T-helper 17 cell (primary cell): ENCODE results near the gene C22orf39. TPM values are rescaled to one million over a fixed set of nuclear protein-coding genes. Genes with fewer than 3 reads are reported as not detected.

ENCODE experiments used
- ATAC-seq: fragments of 150-1000 bp; cut with Tn5 transposase; 2 replicates; pipeline ENCODE4 v1.10.0; 2021; ENCODE audit warnings: mild to moderate bottlenecking, moderate library complexity
- DNase-seq, 3 donors: peaks; one replicate each; pipeline versions ENCODE4 v3.0.0 to v3.0.0-alpha.2; 2020 to 2021
- H3K9me3 ChIP-seq: one replicate; pipeline ENCODE4 v1.7.0; 2013; ENCODE audit warnings: low read length, mild to moderate bottlenecking; ENCODE audit not compliant: control insufficient read depth, poor library complexity, severe bottlenecking
- H3K27ac Mint-ChIP-seq: one replicate; pipeline ENCODE4 v1.8.0; 2022; ENCODE audit warnings: mild to moderate bottlenecking, moderate library complexity, mixed read lengths
- H3K27me3 Mint-ChIP-seq: one replicate; pipeline ENCODE4 v1.8.0; 2022; ENCODE audit warnings: mixed read lengths
- H3K36me3 Mint-ChIP-seq: one replicate; pipeline ENCODE4 v1.8.0; 2022; ENCODE audit warnings: low read depth, mixed read lengths
- H3K4me1 Mint-ChIP-seq: one replicate; pipeline ENCODE4 v1.8.0; 2022; ENCODE audit warnings: mild to moderate bottlenecking, mixed read lengths
- H3K4me3 Mint-ChIP-seq: one replicate; pipeline ENCODE4 v1.8.0; 2022; ENCODE audit warnings: mild to moderate bottlenecking, moderate library complexity, mixed read lengths
- total RNA-seq, 4 donors: library from RNA in 2 of 4; stranded (reverse) in 2 of 4; gene quantifications; one replicate each; pipeline ENCODE4 v1.2.3 and lab custom pipeline; 2022 to 2026

The C22orf39 gene
- total RNA-seq, 2 donors from 2014 or later: 31.6 to 32.7 TPM

- H3K4me3 Mint-ChIP-seq: no peak overlapping the region
- DNase-seq (no peak), ATAC-seq (no peak)
- H3K4me1 Mint-ChIP-seq: peaks cover 7% of the 10 kb centered on the region
- H3K36me3 Mint-ChIP-seq: peaks cover 6% of the 10 kb centered on the region
- no peaks in the 10 kb centered on the region for H3K9me3 ChIP-seq
- no peaks in the 10 kb centered on the region for H3K27me3 Mint-ChIP-seq
- no peak overlapping the region for H3K27ac Mint-ChIP-seq
Measured at GRCh38 chr22:19469421-19469820, 21.9 kb upstream of the C22orf39 start.

DNA sequence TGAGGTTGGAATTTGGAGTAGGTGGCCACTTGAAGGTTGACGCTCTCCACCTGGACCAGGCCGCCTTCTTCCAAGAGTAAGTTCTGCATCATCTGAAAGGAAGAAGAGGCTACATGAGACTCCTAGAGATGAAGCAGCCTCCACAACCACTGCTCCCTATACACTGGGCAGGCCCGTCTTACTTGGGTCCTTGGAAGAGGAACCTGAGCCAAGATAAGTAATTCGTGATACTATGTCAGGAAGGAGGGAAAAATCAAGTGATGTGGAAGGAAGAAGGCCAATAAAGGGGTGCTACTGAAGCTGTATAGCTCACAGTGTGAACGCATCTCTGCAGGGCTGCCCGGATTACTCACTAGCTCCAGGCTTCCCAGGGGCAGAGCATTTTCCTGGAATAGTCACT, 20.4 kb upstream of the C22orf39 start:
- Mint-ChIP-seq H3K36me3 (peaks cover 8% of the 10 kb centered on the region), H3K27ac (no peak overlapping the region), H3K4me1 (peaks cover 6% of the 10 kb centered on the region), H3K4me3 (no peak overlapping the region), H3K27me3 (no peaks in the 10 kb centered on the region)
- no peak for ATAC-seq
- H3K9me3 ChIP-seq: no peaks in the 10 kb centered on the region
- DNase-seq: no peak

- Mint-ChIP-seq H3K36me3 (peaks cover 12% of the 10 kb centered on the region), H3K27ac (no peak overlapping the region)
- ATAC-seq: no peak
Measured at GRCh38 chr22:19466848-19467752, 19.6 kb upstream of the C22orf39 start.

GRCh38 chr22:19466126-19466716, 18.7 kb upstream of the C22orf39 start:
- no peaks in the 10 kb centered on the region for H3K9me3 ChIP-seq
- no peak overlapping the region for H3K4me3 Mint-ChIP-seq
- peaks cover 6% of the 10 kb centered on the region for H3K4me1 Mint-ChIP-seq
- peak overlapping the region; percentile 37 for H3K27ac Mint-ChIP-seq
- no peak for DNase-seq
- no peaks in the 10 kb centered on the region for H3K27me3 Mint-ChIP-seq
- ATAC-seq: no peak
- H3K36me3 Mint-ChIP-seq: peaks cover 12% of the 10 kb centered on the region

More at GRCh38 chr22:19466848-19467752, 19.6 kb upstream of the C22orf39 start:
- no peaks in the 10 kb centered on the region for H3K27me3 Mint-ChIP-seq
- H3K4me3 Mint-ChIP-seq: no peak overlapping the region
- no peak for DNase-seq
- no peaks in the 10 kb centered on the region for H3K9me3 ChIP-seq
- peaks cover 6% of the 10 kb centered on the region for H3K4me1 Mint-ChIP-seq

DNA sequence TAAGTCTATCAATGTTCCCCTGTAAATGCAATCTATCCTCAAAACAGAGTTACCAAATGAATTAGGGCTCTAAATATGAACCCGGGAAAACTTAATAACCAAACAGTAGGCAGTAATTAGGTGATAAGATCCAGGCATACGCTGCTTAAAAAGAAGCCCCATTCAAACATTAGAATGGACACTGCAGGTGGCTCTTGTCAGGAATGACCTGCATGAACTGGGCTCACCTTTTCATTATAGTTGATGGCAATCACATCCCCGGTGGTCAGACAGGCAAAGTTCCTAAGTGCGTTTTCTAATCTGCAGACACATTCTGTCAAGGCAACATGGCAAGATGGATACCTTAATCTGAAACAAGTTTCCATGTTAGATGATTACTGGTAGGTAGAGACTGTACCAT, 17.5 kb upstream of the C22orf39 start:
- no peaks in the 10 kb centered on the region for H3K9me3 ChIP-seq
- Mint-ChIP-seq H3K36me3 (peaks cover 12% of the 10 kb centered on the region), H3K4me1 (peaks cover 6% of the 10 kb centered on the region), H3K27ac (peak overlapping the region; percentile 37), H3K4me3 (no peak overlapping the region), H3K27me3 (no peaks in the 10 kb centered on the region)
- ATAC-seq (no peak), DNase-seq (no peak)

DNA sequence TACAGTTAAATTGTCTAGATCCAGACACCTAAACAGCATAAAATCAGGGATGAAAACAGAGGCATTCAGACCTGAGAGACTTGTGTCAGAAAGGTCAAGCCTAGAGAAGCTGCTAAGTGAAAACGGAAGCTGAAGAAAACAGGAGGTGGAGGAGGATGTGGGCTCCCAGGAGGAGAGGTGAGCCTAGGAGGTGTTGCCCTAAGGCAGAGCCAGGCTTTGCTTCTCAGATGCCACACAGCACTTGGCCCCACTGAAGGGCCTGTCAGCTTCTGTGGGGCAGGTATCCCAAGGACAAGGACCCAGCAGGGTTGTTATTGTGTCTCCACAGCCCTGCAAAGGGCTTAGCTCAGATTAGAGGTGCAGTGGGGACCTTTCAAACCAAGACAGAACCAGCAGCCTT, 17.0 kb upstream of the C22orf39 start:
- H3K36me3 Mint-ChIP-seq: peaks cover 12% of the 10 kb centered on the region
- H3K4me1 Mint-ChIP-seq: peaks cover 4% of the 10 kb centered on the region
- H3K9me3 ChIP-seq: no peaks in the 10 kb centered on the region
- DNase-seq: no peak
- H3K4me3 Mint-ChIP-seq: no peak overlapping the region
- H3K27ac Mint-ChIP-seq: no peak overlapping the region
- ATAC-seq: no peak
- H3K27me3 Mint-ChIP-seq: no peaks in the 10 kb centered on the region

- Mint-ChIP-seq H3K27me3 (no peaks in the 10 kb centered on the region), H3K27ac (peak overlapping the region; percentile 53), H3K36me3 (peaks cover 8% of the 10 kb centered on the region), H3K4me1 (no peaks in the 10 kb centered on the region), H3K4me3 (no peak overlapping the region)
- no peaks in the 10 kb centered on the region for H3K9me3 ChIP-seq
- ATAC-seq: no peak
- DNase-seq: no peak
Measured at GRCh38 chr22:19463491-19464469, 16.3 kb upstream of the C22orf39 start.

DNA sequence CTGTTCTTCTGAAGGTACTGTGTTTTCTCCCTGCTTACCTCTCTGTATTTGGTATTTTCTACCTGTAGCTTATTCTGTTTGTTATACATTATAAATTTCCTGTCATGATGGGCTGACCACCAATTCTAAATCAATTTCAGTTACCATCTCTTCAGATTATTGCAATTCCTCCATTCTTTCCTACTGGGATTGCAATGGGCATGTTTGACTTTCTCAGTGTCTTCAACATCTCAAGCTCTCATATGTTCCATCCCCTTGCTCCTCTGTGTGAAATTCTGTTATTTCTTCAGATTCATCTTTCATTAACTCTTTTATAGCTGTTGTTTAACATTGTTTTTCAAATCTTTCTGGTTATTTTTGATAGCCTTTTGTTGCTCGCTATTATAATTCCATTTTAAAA, 15.5 kb upstream of the C22orf39 start:
- Mint-ChIP-seq H3K27ac (no peak overlapping the region), H3K36me3 (peaks cover 8% of the 10 kb centered on the region), H3K27me3 (no peaks in the 10 kb centered on the region)

DNA sequence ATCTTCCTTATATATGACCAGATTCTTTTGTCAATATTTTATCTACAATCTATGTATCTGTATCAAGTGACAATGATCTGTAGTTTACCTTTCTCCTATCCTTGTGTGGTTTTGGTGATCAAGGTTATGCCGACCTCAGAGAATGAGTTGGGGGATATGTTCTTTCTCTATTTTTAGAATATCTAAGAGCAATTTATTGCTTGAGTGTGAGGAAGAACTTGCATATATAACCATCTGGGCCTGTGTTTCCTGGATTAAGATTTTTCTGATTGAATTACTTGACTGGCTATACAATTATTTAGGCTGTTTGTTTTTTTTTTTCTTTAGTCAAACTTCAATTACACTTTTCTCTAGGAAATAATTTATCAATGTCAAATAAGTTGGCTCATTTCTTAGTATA, 14.0 kb upstream of the C22orf39 start:
- ATAC-seq: no peak
- no peak overlapping the region for H3K4me3 Mint-ChIP-seq
- H3K27me3 Mint-ChIP-seq: no peaks in the 10 kb centered on the region
- no peaks in the 10 kb centered on the region for H3K4me1 Mint-ChIP-seq
- no peak overlapping the region for H3K27ac Mint-ChIP-seq
- no peak for DNase-seq
- H3K36me3 Mint-ChIP-seq: peaks cover 8% of the 10 kb centered on the region
- H3K9me3 ChIP-seq: no peaks in the 10 kb centered on the region

More for the DNA sequence above, 15.5 kb upstream of the C22orf39 start:
- H3K4me1 Mint-ChIP-seq: no peaks in the 10 kb centered on the region
- no peak for ATAC-seq
- H3K9me3 ChIP-seq: no peaks in the 10 kb centered on the region
- no peak for DNase-seq
- H3K4me3 Mint-ChIP-seq: no peak overlapping the region

GRCh38 chr22:19460036-19460435, 12.5 kb upstream of the C22orf39 start:
- H3K36me3 Mint-ChIP-seq: peaks cover 8% of the 10 kb centered on the region
- no peak for ATAC-seq
- H3K27me3 Mint-ChIP-seq: no peaks in the 10 kb centered on the region
- no peaks in the 10 kb centered on the region for H3K9me3 ChIP-seq
- no peak for DNase-seq
- no peak overlapping the region for H3K4me3 Mint-ChIP-seq
- H3K4me1 Mint-ChIP-seq: no peaks in the 10 kb centered on the region
- H3K27ac Mint-ChIP-seq: no peak overlapping the region

DNA sequence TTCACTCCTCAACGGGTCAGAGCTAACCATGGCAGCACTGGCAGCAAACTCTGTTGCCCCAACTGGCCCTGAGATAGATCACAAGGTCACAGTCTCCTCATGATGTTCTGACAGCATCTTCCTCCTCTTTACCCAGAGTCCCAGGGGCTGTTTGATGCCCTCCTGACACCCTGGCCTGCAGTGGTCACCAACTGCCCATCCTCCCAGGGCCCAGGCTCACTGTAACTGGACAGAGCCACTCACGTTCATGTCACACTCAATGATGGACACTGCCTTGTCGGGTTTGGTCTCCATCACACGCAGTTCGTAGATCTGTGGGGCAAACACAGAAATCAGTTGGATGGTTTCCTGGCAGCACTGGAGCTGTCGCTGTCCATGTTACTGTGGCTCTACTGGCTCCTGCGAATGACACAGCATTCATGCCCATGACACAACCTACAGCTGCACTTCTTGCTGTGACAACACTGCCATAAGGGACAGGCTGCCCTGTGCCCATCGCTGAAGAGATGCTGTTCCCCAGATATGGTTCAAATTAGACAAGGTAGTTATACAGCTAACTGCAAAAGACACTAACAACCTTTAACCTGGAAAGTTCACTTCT, 10.4 kb upstream of the C22orf39 start:
- Mint-ChIP-seq H3K27me3 (no peaks in the 10 kb centered on the region), H3K36me3 (peaks cover 12% of the 10 kb centered on the region), H3K4me3 (no peak overlapping the region), H3K4me1 (no peaks in the 10 kb centered on the region), H3K27ac (no peak overlapping the region)
- H3K9me3 ChIP-seq: no peaks in the 10 kb centered on the region
- no peak for DNase-seq
- ATAC-seq: no peak

DNA sequence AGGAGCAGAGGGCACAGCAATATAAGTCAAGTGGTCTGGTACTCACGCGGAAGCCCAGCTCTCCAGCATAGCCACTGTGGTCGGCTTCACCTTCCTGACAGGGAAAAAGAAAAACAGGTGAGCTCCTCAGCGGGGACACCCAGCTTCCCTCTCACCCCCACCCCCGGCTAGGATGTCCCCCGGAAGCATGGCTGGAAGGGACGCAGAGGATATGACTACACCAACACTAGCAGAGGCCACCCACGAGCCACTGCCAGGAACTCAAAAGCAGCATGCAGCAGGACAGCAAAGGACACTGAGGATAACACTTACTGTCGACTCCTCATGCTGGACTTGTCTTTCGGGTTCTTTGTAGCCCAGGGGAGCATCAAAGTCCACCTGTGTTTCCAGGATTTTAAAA, 9.0 kb upstream of the C22orf39 start:
- ATAC-seq: no peak
- Mint-ChIP-seq H3K4me3 (no peak overlapping the region), H3K27ac (no peak overlapping the region), H3K4me1 (peaks cover 3% of the 10 kb centered on the region), H3K27me3 (no peaks in the 10 kb centered on the region), H3K36me3 (peaks cover 11% of the 10 kb centered on the region)
- H3K9me3 ChIP-seq: no peaks in the 10 kb centered on the region
- no peak for DNase-seq
